ENCODE measurements around the gene DPPA2.

- TF ChIP-seq CTCF (IDR thresholded peaks at IDR 0.05) (no peak), REST (IDR thresholded peaks at IDR 0.05; ENCODE audit: insufficient read depth in 1 of 2, low read depth in 2 of 2, low read length in 1 of 2) (no peak), POLR2AphosphoS5 (IDR thresholded peaks at IDR 0.05; ENCODE audit: low read depth, low read length) (no peak), TCF7L2 (IDR thresholded peaks at IDR 0.05; ENCODE audit: low read depth, low read length) (no peak), SIN3A (IDR thresholded peaks at IDR 0.05; ENCODE audit: borderline replicate concordance, insufficient read depth, low read depth, low read length) (no peak)
These were observed 39.5 kb upstream of the DPPA2 start for GRCh38 chr3:109355625-109356441.

Measured in Panc1 (cell line).